ENCODE data around the gene BRS3.

DNA sequence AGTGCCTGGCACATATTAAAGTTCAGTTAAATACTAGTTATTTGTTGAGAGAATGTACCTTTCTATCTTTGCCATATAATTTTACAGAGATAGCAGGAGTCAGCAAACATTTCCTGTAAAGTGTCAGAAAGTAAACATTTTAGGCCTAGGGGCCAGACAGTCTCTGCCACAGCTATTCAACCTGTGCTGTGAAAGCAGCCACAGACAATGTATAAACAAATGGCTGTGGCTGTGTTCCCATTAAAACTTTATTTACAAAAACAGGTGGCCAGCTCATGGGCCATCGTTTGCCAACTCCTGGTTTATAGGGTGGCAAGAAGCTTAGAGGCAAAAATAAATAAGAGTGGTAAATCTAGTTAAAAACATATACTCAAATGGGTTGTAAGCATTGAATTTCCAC lies 34.0 kb upstream of the BRS3 start:
- no peak for TF ChIP-seq POLR2A (IDR thresholded peaks at IDR 0.05)
- TF ChIP-seq, protein P1, sequence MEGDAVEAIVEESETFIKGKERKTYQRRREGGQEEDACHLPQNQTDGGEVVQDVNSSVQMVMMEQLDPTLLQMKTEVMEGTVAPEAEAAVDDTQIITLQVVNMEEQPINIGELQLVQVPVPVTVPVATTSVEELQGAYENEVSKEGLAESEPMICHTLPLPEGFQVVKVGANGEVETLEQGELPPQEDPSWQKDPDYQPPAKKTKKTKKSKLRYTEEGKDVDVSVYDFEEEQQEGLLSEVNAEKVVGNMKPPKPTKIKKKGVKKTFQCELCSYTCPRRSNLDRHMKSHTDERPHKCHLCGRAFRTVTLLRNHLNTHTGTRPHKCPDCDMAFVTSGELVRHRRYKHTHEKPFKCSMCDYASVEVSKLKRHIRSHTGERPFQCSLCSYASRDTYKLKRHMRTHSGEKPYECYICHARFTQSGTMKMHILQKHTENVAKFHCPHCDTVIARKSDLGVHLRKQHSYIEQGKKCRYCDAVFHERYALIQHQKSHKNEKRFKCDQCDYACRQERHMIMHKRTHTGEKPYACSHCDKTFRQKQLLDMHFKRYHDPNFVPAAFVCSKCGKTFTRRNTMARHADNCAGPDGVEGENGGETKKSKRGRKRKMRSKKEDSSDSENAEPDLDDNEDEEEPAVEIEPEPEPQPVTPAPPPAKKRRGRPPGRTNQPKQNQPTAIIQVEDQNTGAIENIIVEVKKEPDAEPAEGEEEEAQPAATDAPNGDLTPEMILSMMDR (IDR thresholded peaks at IDR 0.05), result no peak
